ENCODE data around the gene PSMA8. TPM values are rescaled to one million over a fixed set of nuclear protein-coding genes. Genes with fewer than 3 reads are reported as not detected.

PSMA8 gene
- total RNA-seq, 1 experiment from 2014 or later = not detected

DNA sequence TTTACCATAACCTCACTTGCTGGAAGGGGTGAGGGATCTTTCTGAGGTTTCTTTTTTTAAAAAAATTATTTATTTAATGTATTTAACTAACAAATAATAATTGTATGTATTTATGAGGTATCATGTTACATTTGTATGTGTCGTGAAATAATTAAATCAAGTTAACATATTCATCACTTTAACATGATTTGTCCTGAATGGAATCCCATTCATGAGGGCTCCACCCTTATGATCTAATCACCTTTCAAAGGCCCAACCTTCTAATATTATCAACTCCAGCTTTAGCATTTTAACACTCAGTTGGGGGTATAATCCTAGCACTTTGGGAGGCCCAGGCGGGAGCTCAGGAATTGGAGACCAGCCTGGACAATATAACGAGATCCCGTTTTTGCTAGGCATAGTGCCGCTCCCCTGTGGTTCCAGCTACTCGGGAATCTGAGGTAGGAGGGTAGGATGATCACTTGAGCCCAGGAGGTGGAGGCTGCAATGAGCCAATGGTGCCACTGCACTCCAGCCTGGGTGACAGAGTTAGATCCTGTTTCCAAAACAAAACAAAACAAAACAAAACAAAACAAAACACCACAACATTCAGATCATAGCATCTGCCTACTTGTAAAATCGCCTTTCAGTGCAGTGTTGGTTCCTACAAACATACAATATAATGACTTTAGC is 91.5 kb downstream of the PSMA8 start:
- Histone ChIP-seq H2BK120ac (ENCODE audit: low read depth, low read length, poor library complexity, severe bottlenecking) (no peak overlapping the region), H3K79me1 (ENCODE audit: insufficient read depth, low read depth, low read length, poor library complexity, severe bottlenecking) (peaks cover 2% of the 10 kb centered on the region), H3K4ac (ENCODE audit: low read depth, low read length) (no peak overlapping the region), H3K23ac (ENCODE audit: insufficient read length, low read depth, low read length) (no peak overlapping the region), H3K23me2 (ENCODE audit: insufficient read length, low read depth, low read length, poor library complexity, severe bottlenecking) (peaks cover 5% of the 10 kb centered on the region), H2BK20ac (ENCODE audit: low read depth, low read length, poor library complexity, severe bottlenecking) (no peak overlapping the region), H3K9me3 (ENCODE audit: control insufficient read depth, low read depth, low read length) (no peaks in the 10 kb centered on the region), H2BK5ac (ENCODE audit: insufficient read length, low read length) (no peak overlapping the region), H3K9ac (ENCODE audit: extremely low read depth, insufficient read length, low read length) (no peak overlapping the region), H3K27me3 (ENCODE audit: insufficient read depth, low read length) (no peaks in the 10 kb centered on the region), H4K20me1 (ENCODE audit: control insufficient read depth, insufficient read depth, insufficient read length) (peaks cover 4% of the 10 kb centered on the region), H3K56ac (ENCODE audit: insufficient read length, low read depth, low read length) (no peak overlapping the region), H3K18ac (ENCODE audit: insufficient read length, low read depth, low read length) (no peak overlapping the region), H3K27ac (ENCODE audit: insufficient read length, low read depth, low read length) (no peak overlapping the region), H3K4me1 (ENCODE audit: insufficient read depth, low read length) (no peaks in the 10 kb centered on the region; the same call in 1 of the 2 replicates), H2AK5ac (ENCODE audit: insufficient read length, low read length) (no peak overlapping the region), H3T11ph (ENCODE audit: low read length) (no peak overlapping the region), H4K5ac (ENCODE audit: insufficient read length, low read depth, low read length) (no peak overlapping the region), H3K4me2 (ENCODE audit: insufficient read depth, insufficient read length, low read length) (no peak overlapping the region), H2BK15ac (ENCODE audit: low read depth, low read length) (no peak overlapping the region), H2BK12ac (ENCODE audit: insufficient read length, low read depth, low read length) (no peak overlapping the region), H4K8ac (replicated peaks; ENCODE audit: insufficient read length, low read depth, low read length) (no peak overlapping the region), H4K91ac (ENCODE audit: insufficient read length, low read depth, low read length) (no peak overlapping the region), H3K79me2 (ENCODE audit: insufficient read depth, low read length) (peaks cover 10% of the 10 kb centered on the region; the same call in 1 of the 2 replicates), H2AFZ (ENCODE audit: low read length) (no peak overlapping the region), H3K14ac (ENCODE audit: insufficient read depth, low read length) (no peak overlapping the region)
- Mint-ChIP-seq H3K4me3 (peak overlapping the region; percentile 30 to 98; a peak in 4 of 5 replicates), H3K9me3 (no peaks in the 10 kb centered on the region; a peak in 2 of 5 replicates), H3K4me1 (peaks cover 36 to 41% of the 10 kb centered on the region in 2 experiments), H3K27me3 (ENCODE audit: low read depth) (peaks cover 2% of the 10 kb centered on the region; the same call in 1 of the 2 replicates), H3K27ac (0 out of 7 replicates have a peak overlapping the region, but pooled peaks of 1 of the 3 experiments have one; percentile 49), H3K36me3 (ENCODE audit: insufficient read depth in 1 of 3, low read depth in 3 of 3) (peaks cover 0 to 3% (median 0%) of the 10 kb centered on the region in 3 experiments; a peak in 2 of 7 replicates)
- WGBS (ENCODE audit: extremely low coverage, insufficient read length, low lambda C conversion rate) = no CpG with 5 or more reads among the region's 7 CpGs
- DNase-seq = peak; percentile 52
- TF ChIP-seq, protein P1, sequence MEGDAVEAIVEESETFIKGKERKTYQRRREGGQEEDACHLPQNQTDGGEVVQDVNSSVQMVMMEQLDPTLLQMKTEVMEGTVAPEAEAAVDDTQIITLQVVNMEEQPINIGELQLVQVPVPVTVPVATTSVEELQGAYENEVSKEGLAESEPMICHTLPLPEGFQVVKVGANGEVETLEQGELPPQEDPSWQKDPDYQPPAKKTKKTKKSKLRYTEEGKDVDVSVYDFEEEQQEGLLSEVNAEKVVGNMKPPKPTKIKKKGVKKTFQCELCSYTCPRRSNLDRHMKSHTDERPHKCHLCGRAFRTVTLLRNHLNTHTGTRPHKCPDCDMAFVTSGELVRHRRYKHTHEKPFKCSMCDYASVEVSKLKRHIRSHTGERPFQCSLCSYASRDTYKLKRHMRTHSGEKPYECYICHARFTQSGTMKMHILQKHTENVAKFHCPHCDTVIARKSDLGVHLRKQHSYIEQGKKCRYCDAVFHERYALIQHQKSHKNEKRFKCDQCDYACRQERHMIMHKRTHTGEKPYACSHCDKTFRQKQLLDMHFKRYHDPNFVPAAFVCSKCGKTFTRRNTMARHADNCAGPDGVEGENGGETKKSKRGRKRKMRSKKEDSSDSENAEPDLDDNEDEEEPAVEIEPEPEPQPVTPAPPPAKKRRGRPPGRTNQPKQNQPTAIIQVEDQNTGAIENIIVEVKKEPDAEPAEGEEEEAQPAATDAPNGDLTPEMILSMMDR (conservative IDR thresholded peaks at IDR 0.05) = no peak

All from H9 (cell line).